LNCaP clone FGC (cell line): ENCODE data around the gene ATXN7L2.
"Not testable (repeated sequence)": the region's sequence is repeated elsewhere in the genome, so short reads cannot be mapped to it uniquely, and the experiment has no call there.

ENCODE experiments used
- DNase-seq: peaks from one replicate; pipeline ENCODE4 v3.0.0-alpha.2; 2011; ENCODE audit warnings: low read depth
- H3K4me3 ChIP-seq: 2 replicates; pipeline ENCODE4 v1.5.1; 2011; ENCODE audit warnings: mild to moderate bottlenecking, low read depth, low read length, control low read depth
- TF ChIP-seq, protein P1 (sequence below): IDR thresholded peaks from 2 replicates; pipeline ENCODE4 v1.5.1; 2012; ENCODE audit warnings: mild to moderate bottlenecking; ENCODE audit not compliant: control insufficient read depth, insufficient read depth; ENCODE audit errors: extremely low read depth

The ATXN7L2 gene

DNA sequence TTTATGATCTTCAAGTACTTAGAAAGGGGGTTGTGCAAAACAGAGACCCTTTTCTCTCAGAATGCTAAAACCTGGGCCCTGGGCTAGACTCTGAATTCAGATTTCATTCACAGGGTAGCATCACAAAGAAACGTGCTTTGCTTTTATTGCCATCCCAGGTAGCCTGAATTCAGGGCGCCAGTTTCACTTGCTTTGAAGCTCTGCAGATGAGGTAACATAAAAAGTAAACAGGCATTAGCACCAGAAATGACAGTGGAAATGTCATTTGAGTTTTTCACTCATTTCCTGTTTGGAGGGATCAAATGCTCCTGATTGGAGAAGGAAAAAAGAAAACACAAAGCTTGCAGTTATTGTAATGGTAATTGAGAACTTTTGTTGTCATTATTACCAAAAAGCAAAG lies 14.8 kb upstream of the ATXN7L2 start:
- no peak overlapping the region for H3K4me3 ChIP-seq
- TF ChIP-seq, protein P1, sequence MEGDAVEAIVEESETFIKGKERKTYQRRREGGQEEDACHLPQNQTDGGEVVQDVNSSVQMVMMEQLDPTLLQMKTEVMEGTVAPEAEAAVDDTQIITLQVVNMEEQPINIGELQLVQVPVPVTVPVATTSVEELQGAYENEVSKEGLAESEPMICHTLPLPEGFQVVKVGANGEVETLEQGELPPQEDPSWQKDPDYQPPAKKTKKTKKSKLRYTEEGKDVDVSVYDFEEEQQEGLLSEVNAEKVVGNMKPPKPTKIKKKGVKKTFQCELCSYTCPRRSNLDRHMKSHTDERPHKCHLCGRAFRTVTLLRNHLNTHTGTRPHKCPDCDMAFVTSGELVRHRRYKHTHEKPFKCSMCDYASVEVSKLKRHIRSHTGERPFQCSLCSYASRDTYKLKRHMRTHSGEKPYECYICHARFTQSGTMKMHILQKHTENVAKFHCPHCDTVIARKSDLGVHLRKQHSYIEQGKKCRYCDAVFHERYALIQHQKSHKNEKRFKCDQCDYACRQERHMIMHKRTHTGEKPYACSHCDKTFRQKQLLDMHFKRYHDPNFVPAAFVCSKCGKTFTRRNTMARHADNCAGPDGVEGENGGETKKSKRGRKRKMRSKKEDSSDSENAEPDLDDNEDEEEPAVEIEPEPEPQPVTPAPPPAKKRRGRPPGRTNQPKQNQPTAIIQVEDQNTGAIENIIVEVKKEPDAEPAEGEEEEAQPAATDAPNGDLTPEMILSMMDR, result no peak
- no peak for DNase-seq

DNA sequence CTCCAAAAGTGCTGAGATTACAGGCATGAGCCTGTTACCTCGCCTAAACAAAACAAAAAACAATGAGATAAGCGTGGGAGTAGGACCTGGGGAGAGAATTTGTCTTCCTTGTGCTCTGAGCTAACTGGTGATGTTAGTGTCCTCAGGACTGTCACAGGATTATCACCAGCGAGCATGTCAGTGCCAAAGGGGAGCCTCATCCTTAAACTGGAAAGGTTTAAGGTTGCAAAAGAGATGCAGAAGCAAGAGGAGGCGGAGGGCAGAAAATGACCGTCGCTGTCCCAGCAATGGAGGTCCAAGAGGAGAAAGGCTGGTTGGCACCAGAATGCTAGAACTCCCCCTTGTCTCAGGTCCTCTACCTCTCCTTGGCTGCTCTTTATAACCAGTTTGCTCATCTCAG lies 13.5 kb upstream of the ATXN7L2 start:
- DNase-seq, result no peak

DNA sequence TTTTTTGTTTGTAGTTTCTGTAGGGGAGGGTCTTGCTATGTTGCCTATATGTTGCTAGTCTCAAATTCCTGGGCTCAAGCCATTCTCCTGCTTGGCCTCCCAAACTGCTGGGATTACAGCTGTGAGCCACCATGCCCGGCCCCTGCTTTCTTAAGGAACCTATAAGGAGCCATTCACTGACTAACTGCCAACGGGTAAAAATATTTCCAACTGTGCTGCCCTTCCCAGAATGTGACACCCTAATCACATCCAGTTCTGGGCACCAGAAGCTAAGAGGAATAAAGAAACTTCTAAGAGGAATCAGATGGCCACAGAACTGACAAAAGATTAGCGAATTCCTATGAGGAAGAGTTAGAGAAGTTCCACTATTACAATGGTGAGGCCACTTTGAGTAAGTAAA lies 10.9 kb upstream of the ATXN7L2 start:
- TF ChIP-seq, protein P1, result no peak
- no peak for DNase-seq
- H3K4me3 ChIP-seq, result no peak overlapping the region

More for the DNA sequence above, 13.5 kb upstream of the ATXN7L2 start:
- TF ChIP-seq, protein P1, result no peak
- H3K4me3 ChIP-seq, result no peak overlapping the region

GRCh38 chr1:109473284-109474057 lies 10.2 kb upstream of the ATXN7L2 start:
- DNase-seq, H3K4me3 ChIP-seq: not testable (repeated sequence)

GRCh38 chr1:109474697-109475096 lies 9.0 kb upstream of the ATXN7L2 start:
- no peak for DNase-seq
- TF ChIP-seq, protein P1, result no peak
- no peak overlapping the region for H3K4me3 ChIP-seq

DNA sequence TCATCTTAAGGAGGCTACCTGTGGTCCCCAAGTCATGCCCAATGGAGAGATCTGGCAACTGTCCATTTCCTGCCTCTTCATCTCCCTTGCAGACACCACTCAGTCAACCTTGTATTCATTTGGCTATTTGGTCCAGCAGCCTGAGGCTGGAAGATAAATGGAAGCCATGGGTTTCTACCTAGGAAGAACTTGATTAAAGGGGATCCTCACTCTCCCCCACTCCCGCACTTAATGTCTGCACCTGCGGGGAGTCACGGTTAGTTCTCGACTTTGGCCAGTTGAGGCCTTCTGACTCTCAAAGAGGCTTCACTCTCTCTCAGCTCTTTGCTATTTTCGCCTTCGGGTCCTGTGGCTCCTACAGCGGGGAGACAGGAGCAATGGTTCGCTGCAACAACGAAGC lies 8.4 kb upstream of the ATXN7L2 start:
- no peak overlapping the region for H3K4me3 ChIP-seq
- DNase-seq, result no peak
- TF ChIP-seq, protein P1, result no peak

- TF ChIP-seq, protein P1, result no peak
- DNase-seq, result no peak
- no peak overlapping the region for H3K4me3 ChIP-seq
These were observed 6.9 kb upstream of the ATXN7L2 start for GRCh38 chr1:109476825-109477224.
